KOPT-K1 (cell line): ENCODE measurements around the gene CYCS.
"Not testable (repeated sequence)": the region's sequence is repeated elsewhere in the genome, so short reads cannot be mapped to it uniquely, and the experiment has no call there.

Experiments
- H3K27ac ChIP-seq: fragments of 200-600 bp; sonication (generic); 2 replicates; pipeline ENCODE4 v1.5.1; 2016; ENCODE audit warnings: antibody characterized with exemption, mild to moderate bottlenecking, low read depth, low read length; ENCODE audit not compliant: poor library complexity, severe bottlenecking
- H3K36me3 ChIP-seq: fragments of 200-600 bp; sonication (generic); 2 replicates; pipeline ENCODE4 v1.5.1; 2017; ENCODE audit warnings: antibody characterized with exemption, mild to moderate bottlenecking, low read length, moderate library complexity; ENCODE audit not compliant: insufficient read depth
- H3K9me3 ChIP-seq: fragments of 200-600 bp; sonication (generic); 2 replicates; pipeline ENCODE4 v1.5.1; 2017; ENCODE audit warnings: antibody characterized with exemption, low read length, mild to moderate bottlenecking; ENCODE audit not compliant: insufficient read depth, poor library complexity, severe bottlenecking

Gene CYCS

DNA sequence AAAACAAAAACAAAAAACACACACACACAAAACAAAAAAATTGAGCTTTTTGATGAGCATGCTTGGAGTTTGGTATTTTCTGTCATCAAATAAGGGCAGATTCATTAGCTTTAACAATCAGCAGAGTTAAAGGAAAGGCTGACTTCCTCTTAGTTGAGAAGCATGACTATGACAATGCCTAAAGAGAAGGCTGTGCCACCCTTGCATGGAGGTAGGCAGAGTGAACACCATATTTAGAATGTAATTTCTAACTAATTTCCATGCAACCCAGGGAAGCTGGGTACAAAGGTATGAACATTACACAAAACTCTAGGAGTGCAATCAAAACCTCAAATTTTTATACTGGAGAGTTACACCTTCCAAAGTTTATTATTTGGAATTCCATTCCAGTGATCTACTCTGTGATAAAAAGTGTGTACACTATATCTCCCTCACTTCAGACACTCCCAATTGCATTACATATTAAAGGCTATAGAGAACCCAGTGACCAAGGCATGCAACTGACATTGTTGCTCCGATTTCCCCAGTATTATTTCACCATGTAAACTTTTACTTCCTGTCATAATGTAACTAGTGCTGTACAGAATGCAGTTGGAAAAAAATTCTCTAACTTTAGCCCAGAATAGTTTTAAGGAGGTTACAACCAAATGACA lies 9.4 kb upstream of the CYCS start:
- H3K27ac ChIP-seq = no peak overlapping the region
- no peaks in the 10 kb centered on the region for H3K9me3 ChIP-seq
- 0 out of 2 replicates have a peak, but pooled peaks cover 5% of the 10 kb centered on the region for H3K36me3 ChIP-seq

DNA sequence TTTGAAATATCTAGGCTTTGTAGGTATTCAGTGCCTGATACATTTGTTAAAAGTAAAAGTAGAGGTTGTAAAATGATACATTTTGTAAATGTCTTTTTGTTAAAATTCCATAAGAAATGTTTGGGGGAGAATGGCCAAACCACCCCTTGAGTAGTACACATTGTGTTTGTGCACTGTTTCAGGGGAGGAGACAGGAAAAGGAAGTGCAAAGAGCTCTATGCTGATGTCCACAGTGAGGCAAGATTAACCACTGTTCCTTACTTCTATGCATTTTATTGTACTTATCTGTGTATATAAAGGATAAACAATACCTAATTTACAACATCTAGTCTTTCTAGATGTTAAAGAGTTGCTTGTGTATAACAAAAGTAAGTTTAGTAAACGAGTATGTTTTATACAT lies 7.4 kb upstream of the CYCS start:
- Histone ChIP-seq H3K27ac (no peak overlapping the region), H3K9me3 (no peaks in the 10 kb centered on the region), H3K36me3 (0 out of 2 replicates have a peak, but pooled peaks cover 5% of the 10 kb centered on the region)

DNA sequence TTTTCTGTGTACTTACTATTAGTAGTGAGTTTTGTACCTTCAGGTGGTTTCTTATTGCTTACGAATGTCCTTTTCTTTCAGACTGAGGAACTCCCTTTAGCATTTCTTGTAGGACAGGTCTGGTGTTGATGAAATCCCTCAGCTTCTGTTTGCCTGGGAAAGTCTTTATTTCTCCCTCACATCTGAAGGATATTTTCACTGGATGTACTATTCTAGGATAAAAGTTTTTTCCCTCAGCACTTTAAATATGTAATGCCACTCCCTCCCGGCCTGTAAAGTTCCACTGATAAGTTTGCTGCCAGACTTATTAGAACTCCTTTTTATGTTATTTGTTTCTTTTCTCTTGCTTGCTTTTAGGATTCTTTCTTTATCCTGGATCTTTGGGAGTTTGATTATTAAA lies 1.7 kb upstream of the CYCS start:
- Histone ChIP-seq H3K36me3 (peaks cover 19% of the 10 kb centered on the region), H3K27ac (no peak overlapping the region), H3K9me3 (no peaks in the 10 kb centered on the region)

DNA sequence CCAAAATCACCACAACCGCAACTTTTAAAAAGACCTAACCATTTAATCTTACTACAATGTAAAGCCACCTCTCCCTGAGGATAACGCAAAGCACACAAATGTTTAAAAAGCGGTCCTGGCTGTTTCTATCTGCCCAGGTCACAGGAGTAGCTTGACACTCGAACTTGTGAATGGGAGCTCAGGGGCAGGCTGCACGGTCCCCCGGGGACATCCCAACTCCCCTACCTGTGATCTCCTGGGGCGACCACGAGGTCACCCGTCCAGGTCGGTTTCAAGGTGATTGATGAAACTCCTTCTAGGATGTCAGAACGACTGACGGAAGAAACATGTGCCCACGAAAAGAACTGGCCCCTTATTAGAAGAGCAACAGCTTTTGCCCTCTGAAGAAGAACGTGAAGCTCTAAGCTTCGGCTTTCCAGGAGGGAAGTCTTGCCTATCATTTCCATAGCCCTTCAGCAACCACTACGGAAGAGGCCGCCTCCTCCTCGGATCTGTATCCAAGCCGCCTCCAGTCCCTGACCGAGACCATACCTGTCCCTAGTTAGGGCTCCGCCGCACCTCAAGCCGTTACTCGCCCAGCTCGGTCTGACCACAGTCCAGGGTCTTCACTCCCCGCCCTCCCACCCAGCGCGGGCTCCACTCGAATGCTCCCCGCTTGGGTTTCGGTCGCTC lies 459 bp downstream of the CYCS start:
- Histone ChIP-seq H3K27ac (peak overlapping the region; percentile 82), H3K36me3 (peaks cover 40% of the 10 kb centered on the region), H3K9me3 (no peaks in the 10 kb centered on the region)

DNA sequence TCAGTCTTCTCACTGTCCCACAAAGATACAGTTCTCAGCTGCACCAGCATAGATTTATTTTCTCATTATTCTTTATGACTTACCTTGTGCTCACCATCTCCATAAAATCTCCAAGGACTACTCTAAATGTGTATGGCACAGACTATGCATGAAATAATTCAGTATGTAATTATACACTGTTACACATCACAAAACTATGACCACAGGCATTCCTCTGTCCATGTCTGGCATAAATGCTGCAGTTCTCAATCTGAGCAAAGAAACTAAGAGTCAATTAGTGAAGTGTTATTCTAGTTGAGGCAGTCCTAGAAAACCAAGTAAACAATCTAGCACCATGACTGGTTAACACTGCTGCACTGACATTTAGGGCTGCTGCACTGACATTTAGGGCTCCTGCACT lies 2.7 kb downstream of the CYCS start:
- peaks cover 63% of the 10 kb centered on the region for H3K36me3 ChIP-seq
- H3K27ac ChIP-seq = no peak overlapping the region
- no peaks in the 10 kb centered on the region for H3K9me3 ChIP-seq

DNA sequence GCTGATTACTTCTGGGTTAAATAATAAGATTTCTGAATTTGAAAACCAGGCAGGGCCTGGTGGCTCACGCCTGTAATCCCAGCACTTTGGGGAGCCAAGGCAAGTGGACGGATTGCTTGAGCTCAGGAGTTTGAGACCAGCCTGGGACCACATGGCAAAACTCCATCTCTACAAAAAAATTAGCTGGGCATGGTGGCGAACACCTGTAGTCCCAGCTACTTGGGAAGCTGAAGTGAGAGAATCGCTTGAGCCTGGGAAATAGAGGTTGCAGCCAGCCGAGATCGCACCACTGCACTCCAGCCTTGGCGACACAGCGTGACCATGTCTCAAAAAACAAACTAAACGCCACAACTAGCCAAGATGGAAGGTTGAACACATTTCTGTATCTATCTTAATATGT lies 3.5 kb downstream of the CYCS start:
- H3K36me3 ChIP-seq = peaks cover 65% of the 10 kb centered on the region

DNA sequence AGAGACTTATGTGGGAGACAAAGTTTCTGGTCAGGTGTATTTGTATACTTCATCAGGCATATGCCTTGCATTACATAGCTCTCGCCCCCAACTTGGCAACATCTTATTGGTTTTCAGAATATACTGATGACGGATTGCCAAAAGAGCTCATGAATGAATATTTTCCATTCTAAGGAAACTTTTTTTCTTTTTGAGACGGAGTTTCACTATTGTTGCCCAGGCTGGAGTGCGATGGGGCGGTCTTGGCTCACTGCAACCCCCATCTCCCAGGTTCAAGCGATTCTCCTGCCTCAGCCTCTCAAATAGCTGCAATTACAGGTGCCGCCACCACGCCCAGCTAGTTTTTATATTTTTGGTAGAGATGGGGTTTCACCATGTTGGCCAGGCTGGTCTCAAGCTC lies 6.0 kb downstream of the CYCS start:
- peaks cover 65% of the 10 kb centered on the region for H3K36me3 ChIP-seq
- H3K27ac ChIP-seq = no peak overlapping the region
- H3K9me3 ChIP-seq = no peaks in the 10 kb centered on the region

More for the DNA sequence above, 3.5 kb downstream of the CYCS start:
- H3K9me3 ChIP-seq = no peaks in the 10 kb centered on the region
- H3K27ac ChIP-seq = no peak overlapping the region

DNA sequence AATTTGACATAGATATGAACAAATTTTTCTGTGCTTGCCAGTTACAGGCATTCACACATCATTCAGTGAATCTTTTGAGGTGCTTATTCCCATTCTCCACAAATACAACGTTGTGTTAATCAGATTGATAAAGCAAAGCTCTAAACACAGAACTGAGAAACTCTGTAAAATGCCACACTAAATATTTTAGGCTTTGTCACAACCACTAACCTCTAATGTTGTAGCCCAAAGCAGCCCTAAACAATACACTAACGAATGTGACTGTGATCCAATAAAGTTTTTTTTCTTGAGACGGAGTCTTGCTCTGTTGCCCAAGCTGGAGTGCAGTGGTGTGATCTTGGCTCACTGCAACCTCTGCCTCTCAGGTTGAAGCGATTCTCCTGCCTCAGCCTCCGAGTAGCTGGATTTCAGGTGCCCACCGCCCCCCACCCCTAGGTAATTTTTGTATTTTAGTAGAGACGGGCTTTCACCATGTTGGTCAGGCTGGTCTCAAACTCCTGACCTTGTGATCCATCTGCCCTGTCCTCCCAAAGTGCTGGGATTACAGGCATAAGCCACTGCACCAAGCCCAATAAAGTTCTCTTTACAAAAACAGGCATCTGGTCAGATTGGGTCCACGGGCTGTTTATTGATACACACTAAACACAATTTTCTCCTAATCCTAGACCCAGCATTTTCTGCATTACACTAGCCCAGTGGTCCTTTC lies 6.9 kb downstream of the CYCS start:
- peaks cover 61% of the 10 kb centered on the region for H3K36me3 ChIP-seq
- H3K9me3 ChIP-seq = no peaks in the 10 kb centered on the region
- no peak overlapping the region for H3K27ac ChIP-seq

DNA sequence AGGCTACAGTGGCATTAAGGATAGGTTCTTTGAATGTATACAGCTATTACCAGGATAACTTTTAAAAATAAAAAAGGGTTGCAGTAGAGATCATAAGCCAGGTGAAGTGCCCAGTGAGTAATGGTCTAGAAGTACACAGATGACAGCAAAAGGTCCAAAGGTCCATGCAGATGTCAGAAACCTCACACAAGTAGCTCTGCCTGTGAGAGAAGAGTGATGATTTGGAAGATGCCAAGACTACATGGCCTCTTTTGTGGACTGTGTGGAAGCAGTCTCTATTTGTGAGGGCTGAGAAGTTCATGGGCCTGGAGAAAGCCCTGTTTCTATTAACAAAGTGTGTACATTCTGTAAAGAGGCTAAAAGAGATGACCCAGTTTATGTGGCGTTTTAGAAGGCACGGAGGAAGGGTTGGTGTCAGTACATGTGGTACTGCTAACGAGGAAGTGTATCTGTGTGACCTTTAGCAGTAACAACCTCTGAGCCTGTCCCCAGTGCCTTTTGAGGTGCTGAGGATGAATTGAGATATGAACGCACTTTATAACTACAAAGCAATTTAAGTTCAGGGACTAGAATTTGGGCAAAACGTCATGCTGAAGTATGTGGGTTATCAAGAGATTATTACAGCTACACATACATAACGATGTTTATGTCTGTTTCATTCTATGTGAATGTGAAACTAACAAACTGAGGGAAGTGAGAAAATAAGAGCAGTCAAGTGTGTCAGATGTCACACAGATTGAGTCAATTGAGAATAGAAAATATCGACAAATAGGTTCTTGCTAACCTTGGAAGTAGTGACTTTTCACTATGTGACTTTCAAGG lies 7.6 kb downstream of the CYCS start:
- H3K27ac ChIP-seq = no peak overlapping the region
- peaks cover 53% of the 10 kb centered on the region for H3K36me3 ChIP-seq
- no peaks in the 10 kb centered on the region for H3K9me3 ChIP-seq

DNA sequence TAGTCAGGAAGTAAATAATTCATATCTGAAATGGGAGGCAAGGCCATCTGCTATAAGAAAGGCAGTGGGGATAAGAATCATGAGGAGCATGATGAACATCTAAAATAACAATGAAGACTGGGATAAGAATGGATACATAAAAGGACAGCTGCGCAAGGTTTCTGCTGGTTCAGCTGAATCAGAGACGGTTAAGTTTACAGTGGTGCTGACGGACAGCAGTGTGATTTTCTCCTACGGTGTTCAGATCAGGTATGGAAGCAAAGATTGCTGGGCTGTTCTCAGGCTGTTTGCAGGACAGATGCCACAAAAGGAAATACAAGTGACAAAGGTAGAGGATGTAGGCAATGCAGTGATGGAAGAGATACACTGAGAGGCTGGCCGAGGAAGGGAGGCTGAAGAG lies 8.4 kb downstream of the CYCS start:
- H3K9me3 ChIP-seq = no peaks in the 10 kb centered on the region
- peaks cover 45% of the 10 kb centered on the region for H3K36me3 ChIP-seq

DNA sequence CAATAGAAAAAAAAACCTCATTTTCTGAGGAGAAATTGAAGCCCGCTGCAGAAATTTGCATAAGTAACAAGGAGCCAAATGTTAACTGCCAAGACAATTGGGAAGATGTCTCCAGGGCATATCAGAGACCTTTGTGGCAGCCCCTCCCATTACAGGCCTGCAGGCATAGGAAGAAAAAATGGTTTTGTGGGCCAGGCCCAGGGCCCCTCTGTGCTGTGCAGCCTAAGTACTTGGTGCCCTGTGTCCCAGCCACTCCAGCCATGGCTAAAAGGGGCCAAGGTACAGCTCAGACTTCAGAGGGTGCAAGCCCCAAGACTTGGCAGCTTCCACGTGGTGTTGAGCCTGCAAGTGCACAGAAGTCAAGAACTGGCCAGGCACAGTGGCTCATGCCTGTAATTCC lies 14.5 kb downstream of the CYCS start:
- H3K27ac ChIP-seq, H3K36me3 ChIP-seq, H3K9me3 ChIP-seq: not testable (repeated sequence)

More for the DNA sequence above, 8.4 kb downstream of the CYCS start:
- H3K27ac ChIP-seq = no peak overlapping the region

DNA sequence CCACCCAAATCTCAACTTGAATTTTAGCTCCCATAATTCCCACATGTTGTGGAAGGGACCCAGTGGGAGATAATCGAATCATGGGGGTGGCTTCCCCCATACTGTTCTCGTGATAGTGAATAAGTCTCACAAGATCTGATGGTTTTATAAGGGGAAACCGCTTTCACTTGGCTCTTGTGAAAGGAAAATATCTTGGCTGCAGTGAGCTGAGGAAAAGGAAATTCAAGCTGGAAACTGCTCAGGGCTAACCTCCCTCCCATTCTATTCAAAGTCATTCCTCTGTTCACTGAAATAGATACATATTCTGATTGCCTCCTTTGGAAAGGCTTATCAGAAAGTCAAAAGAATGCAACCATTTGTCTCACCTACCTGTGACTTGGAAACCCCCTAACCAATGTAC lies 15.8 kb downstream of the CYCS start:
- Histone ChIP-seq H3K36me3 (no peaks in the 10 kb centered on the region), H3K9me3 (peaks cover 9% of the 10 kb centered on the region), H3K27ac (no peak overlapping the region)

DNA sequence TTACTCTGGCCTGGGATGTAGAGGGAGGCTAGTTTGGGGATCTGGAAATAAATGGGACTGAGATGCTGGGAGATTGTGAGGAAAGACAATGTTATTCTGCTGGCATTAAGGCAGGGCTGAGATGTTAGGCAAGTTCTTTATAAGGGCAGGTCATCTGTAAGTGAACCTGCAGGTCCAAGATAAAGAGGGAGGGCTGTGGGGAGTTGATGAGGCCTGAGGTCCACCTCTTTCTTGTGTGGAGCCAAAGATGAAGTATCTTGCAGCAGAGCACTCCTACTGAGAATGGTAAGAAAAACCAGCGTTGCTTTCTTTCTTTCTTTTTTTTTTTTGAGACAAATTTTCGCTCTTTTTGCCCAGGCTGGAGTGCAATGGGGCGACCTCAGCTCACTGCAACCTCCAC lies 19.1 kb downstream of the CYCS start:
- Histone ChIP-seq H3K9me3 (peaks cover 9% of the 10 kb centered on the region), H3K36me3 (no peaks in the 10 kb centered on the region), H3K27ac (no peak overlapping the region)

DNA sequence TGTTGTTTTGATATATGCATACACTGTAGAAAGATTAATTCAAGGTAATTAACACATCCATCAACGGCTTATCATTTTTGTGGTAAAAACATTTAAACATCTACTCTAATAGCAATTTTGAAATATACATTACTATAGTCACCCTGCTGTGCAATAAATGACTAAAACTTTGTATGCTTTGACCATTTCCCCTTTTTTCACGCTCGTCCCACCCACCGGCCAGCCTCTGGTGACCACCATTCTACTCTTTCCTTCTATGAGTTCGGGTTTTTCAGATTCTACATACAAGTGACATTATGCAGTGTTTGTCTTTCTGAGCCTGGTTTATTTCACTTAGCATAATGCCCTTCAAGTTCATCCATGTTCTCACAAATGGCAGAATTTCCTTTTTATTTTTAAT lies 21.3 kb downstream of the CYCS start:
- no peaks in the 10 kb centered on the region for H3K36me3 ChIP-seq
- no peaks in the 10 kb centered on the region for H3K9me3 ChIP-seq
- H3K27ac ChIP-seq = no peak overlapping the region

DNA sequence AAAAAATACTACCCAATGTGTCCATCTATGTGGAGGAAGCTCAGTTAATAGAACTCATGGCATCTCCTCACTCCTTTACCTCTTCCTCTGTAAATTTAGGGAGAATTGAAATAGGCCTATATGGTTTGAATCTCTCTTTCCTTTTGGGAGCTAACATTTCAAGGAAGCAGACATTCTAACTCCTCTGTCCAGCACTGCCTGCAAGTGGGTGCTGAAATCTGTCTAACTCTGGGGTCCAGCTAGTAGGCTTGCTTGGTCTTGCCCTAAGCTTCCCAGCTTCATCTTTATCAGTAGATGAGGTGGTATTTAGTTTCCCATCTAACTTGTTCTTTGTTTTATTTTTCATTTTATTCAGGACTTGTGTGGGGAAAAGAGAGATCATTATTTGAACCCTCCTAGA lies 23.2 kb downstream of the CYCS start:
- Histone ChIP-seq H3K36me3 (no peaks in the 10 kb centered on the region), H3K9me3 (no peaks in the 10 kb centered on the region), H3K27ac (no peak overlapping the region)
